Activated CD8-positive, alpha-beta T cell treated with anti-CD3 and anti-CD28 coated beads for 36 hours (primary cell): ENCODE data around the gene CCDC91. TPM values are rescaled to one million over a fixed set of nuclear protein-coding genes. Genes with fewer than 3 reads are reported as not detected.

Experiments used
- ATAC-seq: fragments of 200-7000 bp; cut with Tn5 transposase; one replicate; pipeline ENCODE4 v1.10.0; 2021; ENCODE audit warnings: mild to moderate bottlenecking, moderate library complexity
- CTCF ChIA-PET: fragments of 350-600 bp; sonication (Branson Sonifier 250); formaldehyde crosslinking; loops from one replicate; lab custom pipeline; 2021; ENCODE audit warnings: antibody characterized with exemption; lab: Charles Lee
- POLR2A ChIA-PET: fragments of 350-600 bp; sonication (Branson Sonifier 250); formaldehyde crosslinking; loops from one replicate; lab custom pipeline; 2021; ENCODE audit warnings: antibody characterized with exemption; lab: Charles Lee
- DNase-seq: peaks from one replicate; pipeline ENCODE4 v3.0.0-alpha.2; 2020
- H3K27ac Mint-ChIP-seq: one replicate; pipeline ENCODE4 v1.8.0; 2021; ENCODE audit warnings: mild to moderate bottlenecking, mixed read lengths
- H3K27me3 Mint-ChIP-seq: one replicate; pipeline ENCODE4 v1.8.0; 2021; ENCODE audit warnings: mixed read lengths
- H3K36me3 Mint-ChIP-seq: one replicate; pipeline ENCODE4 v1.8.0; 2021; ENCODE audit warnings: low read depth, mixed read lengths
- H3K4me1 Mint-ChIP-seq: one replicate; pipeline ENCODE4 v1.8.0; 2021; ENCODE audit warnings: low read depth, mixed read lengths
- H3K4me3 Mint-ChIP-seq: one replicate; pipeline ENCODE4 v1.8.0; 2021; ENCODE audit warnings: mild to moderate bottlenecking, moderate library complexity, mixed read lengths
- H3K9me3 Mint-ChIP-seq: one replicate; pipeline ENCODE4 v1.8.0; 2021; ENCODE audit warnings: mixed read lengths
- CTCF ChIP-seq: fragments of 200-600 bp; IDR thresholded peaks from one replicate; pipeline ENCODE4 v1.8.0; 2022; ENCODE audit warnings: antibody characterized with exemption, mild to moderate bottlenecking
- intact Hi-C: fragments of 100-400 bp; cut with micrococcal nuclease; formaldehyde crosslinking; loops from one replicate; pipeline ENCODE4 v1.10.0; 2022
- total RNA-seq, 2 experiments: library from RNA; stranded (reverse); gene quantifications; one replicate each; pipeline ENCODE4 v1.2.3, GENCODE V29; 2021

The CCDC91 gene
- total RNA-seq, 2 experiments from 2014 or later: 14.7 to 14.8 TPM

- Mint-ChIP-seq H3K27me3 (no peaks in the 10 kb centered on the region), H3K4me3 (no peak overlapping the region), H3K36me3 (peaks cover 18% of the 10 kb centered on the region), H3K4me1 (no peaks in the 10 kb centered on the region), H3K27ac (no peak overlapping the region), H3K9me3 (peaks cover 5% of the 10 kb centered on the region)
- CTCF ChIA-PET: no interaction called here
- POLR2A ChIA-PET: no interaction called here
- ATAC-seq (no peak), DNase-seq (no peak)
- intact Hi-C loops: no loop called here
- no peak for TF ChIP-seq CTCF
Observed at GRCh38 chr12:28479683-28480082, 289.4 kb downstream of the CCDC91 start.

DNA sequence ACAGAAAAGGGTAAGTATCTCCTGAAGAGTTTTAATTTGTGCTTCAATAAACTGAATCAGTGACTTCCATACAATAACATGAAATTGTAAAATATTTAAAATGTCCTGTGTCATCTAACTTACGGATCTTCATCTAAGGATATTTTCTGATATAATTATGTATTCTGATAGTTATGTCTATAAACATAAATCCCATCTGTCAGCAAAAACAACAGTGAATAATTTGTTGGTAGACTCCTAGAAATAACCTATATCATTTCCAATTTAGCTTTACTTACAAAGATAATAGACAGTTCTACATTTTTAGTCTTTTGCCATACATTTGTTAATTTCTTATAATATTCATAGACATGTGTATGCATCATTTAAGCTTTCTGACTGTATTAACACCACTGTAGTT, 293.9 kb downstream of the CCDC91 start:
- intact Hi-C loops: no loop called here
- Mint-ChIP-seq H3K4me1 (no peaks in the 10 kb centered on the region), H3K27ac (no peak overlapping the region), H3K4me3 (no peak overlapping the region), H3K36me3 (peaks cover 6% of the 10 kb centered on the region), H3K9me3 (no peaks in the 10 kb centered on the region), H3K27me3 (no peaks in the 10 kb centered on the region)
- TF ChIP-seq CTCF: no peak
- ChIA-PET POLR2A (no interaction called here), CTCF (no interaction called here)
- no peak for DNase-seq
- ATAC-seq: no peak

- H3K4me1 Mint-ChIP-seq: peaks cover 2% of the 10 kb centered on the region
- POLR2A ChIA-PET: no interaction called here
- H3K36me3 Mint-ChIP-seq: peaks cover 8% of the 10 kb centered on the region
- no peak overlapping the region for H3K4me3 Mint-ChIP-seq
- intact Hi-C loops: no loop called here
- no peak for ATAC-seq
- CTCF ChIA-PET: no interaction called here
- no peaks in the 10 kb centered on the region for H3K9me3 Mint-ChIP-seq
- DNase-seq: no peak
- no peaks in the 10 kb centered on the region for H3K27me3 Mint-ChIP-seq
- no peak overlapping the region for H3K27ac Mint-ChIP-seq
- no peak for TF ChIP-seq CTCF
Observed at GRCh38 chr12:28486521-28486920, 296.3 kb downstream of the CCDC91 start.

DNA sequence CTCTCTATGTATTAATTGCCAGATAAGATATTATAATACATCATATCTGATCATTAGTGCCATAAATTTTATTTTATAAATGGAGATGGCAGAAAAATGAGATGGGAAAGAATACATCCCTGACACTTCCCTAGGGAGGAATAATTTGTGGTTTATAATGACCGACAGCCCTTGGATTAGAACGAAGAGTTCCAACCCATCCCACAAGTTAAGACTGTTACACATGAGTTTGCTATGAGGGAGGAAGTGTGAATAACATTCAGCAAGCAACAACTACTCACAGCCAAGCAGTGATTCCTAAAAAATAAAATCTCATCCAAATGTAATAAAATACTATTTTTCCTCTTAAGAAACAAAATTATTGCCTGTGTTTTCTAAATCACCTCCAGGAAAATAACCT, 299.0 kb downstream of the CCDC91 start:
- peaks cover 2% of the 10 kb centered on the region for H3K4me1 Mint-ChIP-seq
- intact Hi-C loops: no loop called here
- H3K27ac Mint-ChIP-seq: no peak overlapping the region
- ATAC-seq: no peak
- no peak overlapping the region for H3K4me3 Mint-ChIP-seq
- CTCF ChIA-PET: no interaction called here
- DNase-seq: no peak
- TF ChIP-seq CTCF: no peak
- H3K27me3 Mint-ChIP-seq: no peaks in the 10 kb centered on the region
- POLR2A ChIA-PET: no interaction called here
- no peaks in the 10 kb centered on the region for H3K9me3 Mint-ChIP-seq
- peaks cover 8% of the 10 kb centered on the region for H3K36me3 Mint-ChIP-seq

DNA sequence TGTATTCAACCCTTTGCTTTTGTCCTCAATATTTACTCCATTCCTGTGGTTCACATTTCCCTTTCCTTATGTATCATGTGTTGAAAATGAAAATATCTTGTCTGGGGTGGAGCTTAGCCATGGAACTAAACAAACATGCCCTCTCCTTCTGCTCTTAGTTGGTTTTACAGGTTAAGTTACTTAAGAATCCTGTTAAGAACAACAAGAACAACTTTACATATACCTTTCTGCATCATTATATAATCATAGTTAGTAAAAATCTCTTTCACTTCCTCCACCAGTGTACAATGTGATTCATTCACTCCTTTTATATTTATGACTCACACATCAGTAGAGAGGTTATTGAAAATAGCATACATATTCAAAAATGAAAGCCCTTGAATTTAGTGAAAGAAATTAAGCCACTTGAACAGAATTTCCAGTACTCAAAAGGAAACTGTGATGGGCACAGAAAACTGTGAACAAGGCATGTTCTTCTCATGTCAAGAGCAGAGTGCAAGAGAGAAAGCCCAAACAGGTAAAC, 307.7 kb downstream of the CCDC91 start:
- CTCF ChIA-PET: interaction anchor here (0.9 to 1.1 kb wide), 2 partner anchors 13 to 21 kb away, joined by 3 to 5 read pairs; no protein-coding TSS in a partner anchor

More for the DNA sequence above, 307.7 kb downstream of the CCDC91 start:
- TF ChIP-seq CTCF: no peak
- no peak overlapping the region for H3K4me3 Mint-ChIP-seq
- peaks cover 18% of the 10 kb centered on the region for H3K4me1 Mint-ChIP-seq
- intact Hi-C loops: no loop called here
- peak; percentile 16 for DNase-seq
- peak; percentile 94 for ATAC-seq
- H3K27ac Mint-ChIP-seq: peak overlapping the region; percentile 33
- POLR2A ChIA-PET: no interaction called here
- H3K27me3 Mint-ChIP-seq: no peaks in the 10 kb centered on the region
- peaks cover 6% of the 10 kb centered on the region for H3K9me3 Mint-ChIP-seq
- H3K36me3 Mint-ChIP-seq: peaks cover 22% of the 10 kb centered on the region
